ENCODE measurements around the gene CACNG8. TPM values are rescaled to one million over a fixed set of nuclear protein-coding genes. Genes with fewer than 3 reads are reported as not detected.
A peak's percentile ranks its signal among the peaks of the same experiment; 100 is the strongest.

CACNG8 gene
- total RNA-seq, 3 donors from 2014 or later, result 0.07 to 0.09 TPM; not detected in 1

GRCh38 chr19:53942001-53942786 lies 20.5 kb upstream of the CACNG8 start:
- no peaks in the 10 kb centered on the region for H3K4me1 ChIP-seq (ENCODE audit: low read depth)
- H3K36me3 ChIP-seq (ENCODE audit: low read depth), result no peaks in the 10 kb centered on the region
- H3K4me3 ChIP-seq, result no peak overlapping the region
- no peak for ATAC-seq
- H3K9me3 ChIP-seq, result no peaks in the 10 kb centered on the region
- TF ChIP-seq CTCF (IDR thresholded peaks at IDR 0.05), result no peak
- DNase-seq, result peak in 1 of 3 donors; percentile 2
- intact Hi-C loops (cut with DNase I, micrococcal nuclease), result no loop called here

- Histone ChIP-seq H3K4me3 (no peak overlapping the region), H3K4me1 (ENCODE audit: low read depth) (no peaks in the 10 kb centered on the region), H3K36me3 (ENCODE audit: low read depth) (no peaks in the 10 kb centered on the region), H3K9me3 (no peaks in the 10 kb centered on the region)
- DNase-seq, result no peak
- no peak for ATAC-seq
- intact Hi-C loops (cut with DNase I, micrococcal nuclease), result no loop called here
- no peak for TF ChIP-seq CTCF (IDR thresholded peaks at IDR 0.05)
Measured at GRCh38 chr19:53944416-53944815, 18.3 kb upstream of the CACNG8 start.

GRCh38 chr19:53944933-53945332 lies 17.8 kb upstream of the CACNG8 start:
- DNase-seq (no peak), ATAC-seq (no peak)
- Histone ChIP-seq H3K9me3 (no peaks in the 10 kb centered on the region), H3K4me1 (ENCODE audit: low read depth) (no peaks in the 10 kb centered on the region), H3K4me3 (no peak overlapping the region), H3K36me3 (ENCODE audit: low read depth) (no peaks in the 10 kb centered on the region)
- intact Hi-C loops (cut with DNase I, micrococcal nuclease), result no loop called here
- no peak for TF ChIP-seq CTCF (IDR thresholded peaks at IDR 0.05)

GRCh38 chr19:53945441-53945840 lies 17.3 kb upstream of the CACNG8 start:
- ATAC-seq (no peak), DNase-seq (no peak)
- no peaks in the 10 kb centered on the region for H3K9me3 ChIP-seq
- TF ChIP-seq CTCF (IDR thresholded peaks at IDR 0.05), result no peak
- H3K36me3 ChIP-seq (ENCODE audit: low read depth), result no peaks in the 10 kb centered on the region
- H3K4me1 ChIP-seq (ENCODE audit: low read depth), result no peaks in the 10 kb centered on the region
- intact Hi-C loops (cut with DNase I, micrococcal nuclease), result no loop called here
- no peak overlapping the region for H3K4me3 ChIP-seq

- Histone ChIP-seq H3K9me3 (no peaks in the 10 kb centered on the region), H3K4me1 (ENCODE audit: low read depth) (no peaks in the 10 kb centered on the region), H3K36me3 (ENCODE audit: low read depth) (no peaks in the 10 kb centered on the region), H3K4me3 (no peak overlapping the region)
- intact Hi-C loops (cut with DNase I, micrococcal nuclease), result no loop called here
- DNase-seq, result no peak
- TF ChIP-seq CTCF (IDR thresholded peaks at IDR 0.05), result no peak
- ATAC-seq, result no peak
Measured at GRCh38 chr19:53945998-53946397, 16.7 kb upstream of the CACNG8 start.
